Neural progenitor cell (in vitro differentiated cells): ENCODE measurements around the gene ICE1. TPM values are rescaled to one million over a fixed set of nuclear protein-coding genes. Genes with fewer than 3 reads are reported as not detected.

Experiments
- DNase-seq: peaks from one replicate; pipeline ENCODE4 v3.0.0-alpha.2; 2016; ENCODE audit warnings: low spot score
- H2AFZ ChIP-seq: fragments of 200-600 bp; sonication (generic); replicated peaks from 2 replicates; pipeline ENCODE4 v1.6.1; 2016; ENCODE audit warnings: antibody characterized with exemption
- H3F3A ChIP-seq: fragments of 200-600 bp; sonication (generic); 2 replicates; pipeline ENCODE4 v1.6.1; 2016; ENCODE audit warnings: antibody characterized with exemption, low read depth
- H3K27ac ChIP-seq: fragments of 200-600 bp; sonication (generic); 2 replicates; pipeline ENCODE4 v1.5.1; 2016; ENCODE audit warnings: mild to moderate bottlenecking
- H3K27me3 ChIP-seq: fragments of 200-600 bp; sonication (generic); 2 replicates; pipeline ENCODE4 v1.6.1; 2016; ENCODE audit warnings: mild to moderate bottlenecking, moderate library complexity
- H3K36me3 ChIP-seq: fragments of 200-600 bp; sonication (generic); 2 replicates; pipeline ENCODE4 v1.5.1; 2016
- H3K4me1 ChIP-seq: fragments of 200-600 bp; sonication (generic); 2 replicates; pipeline ENCODE4 v1.6.1; 2016; ENCODE audit warnings: mixed run types
- H3K4me2 ChIP-seq: fragments of 200-600 bp; sonication (generic); 2 replicates; pipeline ENCODE4 v1.6.1; 2016
- H3K4me3 ChIP-seq: fragments of 200-600 bp; sonication (generic); 2 replicates; pipeline ENCODE4 v1.5.1; 2016
- H3K79me2 ChIP-seq: fragments of 200-600 bp; sonication (generic); 2 replicates; pipeline ENCODE4 v1.6.1; 2016; ENCODE audit warnings: low read depth
- H3K9ac ChIP-seq: fragments of 200-600 bp; sonication (generic); 2 replicates; pipeline ENCODE4 v1.6.1; 2016
- H3K9me3 ChIP-seq: fragments of 200-600 bp; sonication (generic); 2 replicates; pipeline ENCODE4 v1.5.1; 2016; ENCODE audit warnings: low read depth
- H4K20me1 ChIP-seq: fragments of 200-600 bp; sonication (generic); 2 replicates; pipeline ENCODE4 v1.6.1; 2016; ENCODE audit warnings: low read depth
- H3K27ac Mint-ChIP-seq: 3 replicates; pipeline ENCODE4 v1.8.0; 2021; ENCODE audit warnings: mixed read lengths
- H3K27me3 Mint-ChIP-seq: 2 replicates; pipeline ENCODE4 v1.8.0; 2022; ENCODE audit warnings: low read depth, mild to moderate bottlenecking, inconsistent platforms, moderate library complexity, mixed read lengths; ENCODE audit not compliant: insufficient read depth
- H3K36me3 Mint-ChIP-seq: 3 replicates; pipeline ENCODE4 v1.8.0; 2021; ENCODE audit warnings: mixed read lengths
- H3K4me1 Mint-ChIP-seq: 3 replicates; pipeline ENCODE4 v1.8.0; 2021; ENCODE audit warnings: mixed read lengths
- H3K4me3 Mint-ChIP-seq: 3 replicates; pipeline ENCODE4 v1.8.0; 2021; ENCODE audit warnings: mild to moderate bottlenecking, moderate library complexity, mixed read lengths
- H3K9me3 Mint-ChIP-seq: 3 replicates; pipeline ENCODE4 v1.8.0; 2020; ENCODE audit warnings: mixed read lengths
- CTCF ChIP-seq: fragments of 200-600 bp; sonication (generic); IDR thresholded peaks from 2 replicates; pipeline ENCODE4 v1.5.1; 2017; ENCODE audit warnings: antibody characterized with exemption, mild to moderate bottlenecking
- EZH2 ChIP-seq: fragments of 200-600 bp; sonication (generic); IDR thresholded peaks from 2 replicates; pipeline ENCODE4 v1.6.1; 2017; ENCODE audit warnings: antibody characterized with exemption, mild to moderate bottlenecking, moderate library complexity
- EZH2phosphoT487 ChIP-seq: fragments of 200-600 bp; sonication (generic); IDR thresholded peaks from 2 replicates; pipeline ENCODE4 v1.6.1; 2017; ENCODE audit warnings: antibody characterized with exemption
- total RNA-seq: library from RNA; depleted of rRNA; stranded (reverse); fragments of >200 nt; gene quantifications from 2 replicates; pipeline ENCODE4 v1.2.3, GENCODE V29; 2015; ENCODE audit warnings: low replicate concordance

Gene ICE1
- total RNA-seq, 1 donor from 2014 or later, result 47.6 TPM

DNA sequence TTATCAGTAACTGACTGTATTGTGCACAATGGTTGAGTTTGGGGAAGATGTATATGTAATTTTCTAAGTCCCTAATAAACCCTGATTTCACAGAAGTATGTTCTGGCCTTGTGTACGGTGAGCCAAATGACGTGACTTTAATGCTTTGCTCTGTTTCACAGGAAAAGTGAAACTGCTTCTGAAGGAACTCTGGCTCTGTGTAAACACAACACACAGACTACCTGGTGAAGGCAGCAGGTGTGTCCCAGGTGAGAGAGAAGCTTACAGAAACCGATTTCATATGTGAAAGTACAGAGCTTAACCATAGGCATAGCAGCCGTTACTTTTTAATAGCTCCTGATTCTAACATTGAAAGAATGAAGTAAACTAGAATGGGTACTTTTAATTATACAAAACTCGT lies 31.9 kb downstream of the ICE1 start:
- Histone ChIP-seq H3K9me3 (no peaks in the 10 kb centered on the region), H3K4me2 (no peak overlapping the region), H3K4me1 (no peaks in the 10 kb centered on the region), H3K4me3 (no peak overlapping the region), H3K27me3 (no peaks in the 10 kb centered on the region), H3K9ac (no peak overlapping the region), H3F3A (no peaks in the 10 kb centered on the region), H2AFZ (no peak overlapping the region), H3K79me2 (no peaks in the 10 kb centered on the region), H3K27ac (no peak overlapping the region), H3K36me3 (peaks cover 11% of the 10 kb centered on the region), H4K20me1 (no peaks in the 10 kb centered on the region)
- DNase-seq, result no peak
- TF ChIP-seq EZH2, result no peak
- TF ChIP-seq CTCF, result no peak
- TF ChIP-seq EZH2phosphoT487, result no peak
- Mint-ChIP-seq H3K4me1 (no peaks in the 10 kb centered on the region), H3K27ac (no peak overlapping the region), H3K9me3 (no peaks in the 10 kb centered on the region), H3K4me3 (no peak overlapping the region), H3K27me3 (peaks cover 2% of the 10 kb centered on the region), H3K36me3 (peaks cover 22% of the 10 kb centered on the region)

GRCh38 chr5:5456858-5457257 lies 34.4 kb downstream of the ICE1 start:
- Histone ChIP-seq H4K20me1 (no peaks in the 10 kb centered on the region), H3K4me2 (no peak overlapping the region), H3K79me2 (no peaks in the 10 kb centered on the region), H2AFZ (no peak overlapping the region), H3K27me3 (no peaks in the 10 kb centered on the region), H3K9ac (no peak overlapping the region), H3K27ac (no peak overlapping the region), H3F3A (no peaks in the 10 kb centered on the region), H3K9me3 (no peaks in the 10 kb centered on the region), H3K36me3 (peaks cover 12% of the 10 kb centered on the region), H3K4me3 (no peak overlapping the region), H3K4me1 (no peaks in the 10 kb centered on the region)
- no peak overlapping the region for H3K27ac Mint-ChIP-seq
- H3K36me3 Mint-ChIP-seq, result peaks cover 42% of the 10 kb centered on the region
- no peak for TF ChIP-seq CTCF
- H3K9me3 Mint-ChIP-seq, result no peaks in the 10 kb centered on the region
- H3K4me1 Mint-ChIP-seq, result no peaks in the 10 kb centered on the region
- no peak for DNase-seq
- no peak overlapping the region for H3K4me3 Mint-ChIP-seq
- peaks cover 2% of the 10 kb centered on the region for H3K27me3 Mint-ChIP-seq

DNA sequence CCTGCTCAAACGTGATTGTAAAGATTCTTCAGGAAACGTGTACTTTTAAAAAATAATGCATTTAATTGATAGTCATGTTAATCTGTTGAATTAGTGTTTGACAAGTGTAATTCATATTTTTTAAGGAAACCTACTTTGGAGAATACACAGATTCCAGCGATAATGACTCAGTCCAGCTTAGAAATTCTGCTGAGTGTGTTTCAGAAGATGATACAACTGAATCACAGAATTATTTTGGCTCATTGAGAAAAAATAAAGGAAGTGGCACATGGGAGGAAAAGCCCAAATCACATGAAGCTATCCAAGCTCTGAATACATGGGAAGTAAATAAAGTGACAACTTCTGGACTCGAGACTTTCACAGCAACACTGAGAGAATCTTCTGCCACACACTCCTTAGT lies 37.8 kb downstream of the ICE1 start:
- Mint-ChIP-seq H3K4me3 (no peak overlapping the region), H3K9me3 (no peaks in the 10 kb centered on the region), H3K27ac (no peak overlapping the region), H3K36me3 (peaks cover 51% of the 10 kb centered on the region), H3K4me1 (no peaks in the 10 kb centered on the region), H3K27me3 (peaks cover 2% of the 10 kb centered on the region)
- H2AFZ ChIP-seq, result no peak overlapping the region
- H3K79me2 ChIP-seq, result no peaks in the 10 kb centered on the region
- H3K4me3 ChIP-seq, result no peak overlapping the region
- no peaks in the 10 kb centered on the region for H3F3A ChIP-seq
- DNase-seq, result no peak
- H4K20me1 ChIP-seq, result no peaks in the 10 kb centered on the region
- no peak overlapping the region for H3K27ac ChIP-seq
- H3K36me3 ChIP-seq, result peaks cover 12% of the 10 kb centered on the region
- TF ChIP-seq EZH2 (no peak), CTCF (no peak), EZH2phosphoT487 (no peak)
- no peaks in the 10 kb centered on the region for H3K9me3 ChIP-seq
- H3K27me3 ChIP-seq, result no peaks in the 10 kb centered on the region
- no peaks in the 10 kb centered on the region for H3K4me1 ChIP-seq
- H3K9ac ChIP-seq, result no peak overlapping the region
- no peak overlapping the region for H3K4me2 ChIP-seq

GRCh38 chr5:5461012-5461411 lies 38.5 kb downstream of the ICE1 start:
- Mint-ChIP-seq H3K27me3 (peaks cover 2% of the 10 kb centered on the region), H3K36me3 (peaks cover 49% of the 10 kb centered on the region), H3K9me3 (no peaks in the 10 kb centered on the region), H3K27ac (no peak overlapping the region), H3K4me3 (no peak overlapping the region), H3K4me1 (no peaks in the 10 kb centered on the region)
- Histone ChIP-seq H2AFZ (no peak overlapping the region), H4K20me1 (no peaks in the 10 kb centered on the region), H3F3A (no peaks in the 10 kb centered on the region), H3K4me1 (no peaks in the 10 kb centered on the region), H3K27ac (no peak overlapping the region), H3K27me3 (no peaks in the 10 kb centered on the region), H3K4me2 (no peak overlapping the region), H3K79me2 (no peaks in the 10 kb centered on the region), H3K9ac (no peak overlapping the region), H3K36me3 (peaks cover 12% of the 10 kb centered on the region), H3K9me3 (no peaks in the 10 kb centered on the region), H3K4me3 (no peak overlapping the region)
- no peak for DNase-seq
- TF ChIP-seq CTCF (no peak), EZH2phosphoT487 (no peak), EZH2 (no peak)
